ENCODE data around the gene CLINT1. TPM values are rescaled to one million over a fixed set of nuclear protein-coding genes. Genes with fewer than 3 reads are reported as not detected.
"Not testable (repeated sequence)": the region's sequence is repeated elsewhere in the genome, so short reads cannot be mapped to it uniquely, and the experiment has no call there.

Gene CLINT1
- total and polyA plus RNA-seq, 5 donors, result 27.0 to 77.0 (median 59.1) TPM

GRCh38 chr5:157864067-157864466 lies 5.1 kb upstream of the CLINT1 start:
- no peaks in the 10 kb centered on the region for H3K4me1 ChIP-seq (ENCODE audit: control insufficient read depth, insufficient read depth, low read length)
- ATAC-seq, result no peak
- no peaks in the 10 kb centered on the region for H3K27me3 ChIP-seq (ENCODE audit: control insufficient read depth, insufficient read depth)
- 59% methylated on average over 4 of the region's 4 CpGs for WGBS
- DNase-seq, result no peak
- H3K27ac ChIP-seq (ENCODE audit: low read length), result no peak overlapping the region
- H3K4me3 ChIP-seq (ENCODE audit: low read length), result no peak overlapping the region
- no peaks in the 10 kb centered on the region for H3K9me3 ChIP-seq (ENCODE audit: control insufficient read depth, low read length)
- intact Hi-C loops (cut with DNase I), result loop anchor here in 1 of 4 donors (5.0 kb wide), 1 partner anchor 83 kb away; no protein-coding TSS in a partner anchor

- DNase-seq, result no peak
- H3K4me3 ChIP-seq (ENCODE audit: low read length), result no peak overlapping the region
- H3K9me3 ChIP-seq (ENCODE audit: control insufficient read depth, low read length), result no peaks in the 10 kb centered on the region
- 74% methylated on average over 6 of the region's 6 CpGs for WGBS
- no peaks in the 10 kb centered on the region for H3K27me3 ChIP-seq (ENCODE audit: control insufficient read depth, insufficient read depth)
- no peak overlapping the region for H3K27ac ChIP-seq (ENCODE audit: low read length)
- no peak for ATAC-seq
- H3K4me1 ChIP-seq (ENCODE audit: control insufficient read depth, insufficient read depth, low read length), result no peaks in the 10 kb centered on the region
- intact Hi-C loops (cut with DNase I), result loop anchor here in 1 of 4 donors (5.0 kb wide), 1 partner anchor 85 kb away; no protein-coding TSS in a partner anchor
These were observed 3.4 kb upstream of the CLINT1 start for GRCh38 chr5:157862183-157862851.

GRCh38 chr5:157860898-157861890 lies 2.2 kb upstream of the CLINT1 start:
- no peak for DNase-seq
- Histone ChIP-seq H3K4me1 (ENCODE audit: control insufficient read depth, insufficient read depth, low read length) (no peaks in the 10 kb centered on the region), H3K4me3 (ENCODE audit: low read length) (no peak overlapping the region), H3K9me3 (ENCODE audit: control insufficient read depth, low read length) (no peaks in the 10 kb centered on the region), H3K27ac (ENCODE audit: low read length) (no peak overlapping the region), H3K27me3 (ENCODE audit: control insufficient read depth, insufficient read depth) (no peaks in the 10 kb centered on the region)
- intact Hi-C loops (cut with DNase I), result loop anchor here in 1 of 4 donors (5.0 kb wide), 1 partner anchor 86 kb away; no protein-coding TSS in a partner anchor
- no peak for ATAC-seq
- WGBS, result 82% methylated on average over 8 of the region's 8 CpGs

GRCh38 chr5:157859227-157859575 lies 256 bp upstream of the CLINT1 start:
- Histone ChIP-seq H3K27ac (ENCODE audit: low read length) (no peak overlapping the region), H3K4me3 (ENCODE audit: low read length) (peak overlapping the region; percentile 96), H3K4me1 (ENCODE audit: control insufficient read depth, insufficient read depth, low read length) (no peaks in the 10 kb centered on the region), H3K9me3 (ENCODE audit: control insufficient read depth, low read length) (no peaks in the 10 kb centered on the region), H3K27me3 (ENCODE audit: control insufficient read depth, insufficient read depth) (no peaks in the 10 kb centered on the region)
- ATAC-seq (no peak), DNase-seq (no peak)
- intact Hi-C loops (cut with DNase I), result loop anchor here in 1 of 4 donors (5.0 kb wide), 1 partner anchor 58 kb away; no protein-coding TSS in a partner anchor
- WGBS, result 35% methylated on average over 10 of the region's 10 CpGs

GRCh38 chr5:157857816-157858526 lies 974 bp downstream of the CLINT1 start:
- Histone ChIP-seq H3K9me3 (ENCODE audit: control insufficient read depth, low read length) (no peaks in the 10 kb centered on the region), H3K4me3 (ENCODE audit: low read length) (peak overlapping the region; percentile 96), H3K4me1 (ENCODE audit: control insufficient read depth, insufficient read depth, low read length) (peaks cover 1% of the 10 kb centered on the region), H3K27ac (ENCODE audit: low read length) (peak overlapping the region; percentile 83), H3K27me3 (ENCODE audit: control insufficient read depth, insufficient read depth) (no peaks in the 10 kb centered on the region)
- WGBS, result 4% methylated on average over 5 of the region's 5 CpGs
- no peak for DNase-seq
- peak; percentile 15 to 34 for ATAC-seq
- intact Hi-C loops (cut with DNase I), result loop anchor here in 1 of 4 donors (5.0 kb wide), 1 partner anchor 59 kb away; no protein-coding TSS in a partner anchor

- Histone ChIP-seq H3K27ac (ENCODE audit: low read length) (no peak overlapping the region), H3K4me3 (ENCODE audit: low read length) (no peak overlapping the region), H3K4me1 (ENCODE audit: control insufficient read depth, insufficient read depth, low read length) (peaks cover 3% of the 10 kb centered on the region), H3K27me3 (ENCODE audit: control insufficient read depth, insufficient read depth) (no peaks in the 10 kb centered on the region), H3K9me3 (ENCODE audit: control insufficient read depth, low read length) (no peaks in the 10 kb centered on the region)
- ATAC-seq (peak; percentile 57 to 73), DNase-seq (peak in 2 of 3 donors; percentile 53 to 76)
- WGBS, result 46% methylated on average over 10 of the region's 10 CpGs
- intact Hi-C loops (cut with DNase I), result loop anchor here in 1 of 4 donors (5.0 kb wide), 1 partner anchor 62 kb away; no protein-coding TSS in a partner anchor
These were observed 3.4 kb downstream of the CLINT1 start for GRCh38 chr5:157855404-157855994.

GRCh38 chr5:157853365-157853764 lies 5.6 kb downstream of the CLINT1 start:
- H3K27ac ChIP-seq (ENCODE audit: low read length); H3K9me3 ChIP-seq (ENCODE audit: control insufficient read depth, low read length); H3K4me3 ChIP-seq (ENCODE audit: low read length); DNase-seq; intact Hi-C loops (cut with DNase I); H3K4me1 ChIP-seq (ENCODE audit: control insufficient read depth, insufficient read depth, low read length); ATAC-seq; H3K27me3 ChIP-seq (ENCODE audit: control insufficient read depth, insufficient read depth): not testable (repeated sequence)
- WGBS, result 94% methylated on average over 9 of the region's 9 CpGs

GRCh38 chr5:157845914-157846598 lies 12.9 kb downstream of the CLINT1 start:
- H3K27me3 ChIP-seq (ENCODE audit: control insufficient read depth, insufficient read depth), result no peaks in the 10 kb centered on the region
- over 99% methylated on average over 3 of the region's 3 CpGs for WGBS
- no peak overlapping the region for H3K4me3 ChIP-seq (ENCODE audit: low read length)
- H3K4me1 ChIP-seq (ENCODE audit: control insufficient read depth, insufficient read depth, low read length), result no peaks in the 10 kb centered on the region
- no peak for DNase-seq
- no peak for ATAC-seq
- intact Hi-C loops (cut with DNase I), result no loop called here
- no peaks in the 10 kb centered on the region for H3K9me3 ChIP-seq (ENCODE audit: control insufficient read depth, low read length)
- H3K27ac ChIP-seq (ENCODE audit: low read length), result no peak overlapping the region

GRCh38 chr5:157842787-157843186 lies 16.2 kb downstream of the CLINT1 start:
- no peaks in the 10 kb centered on the region for H3K27me3 ChIP-seq (ENCODE audit: control insufficient read depth, insufficient read depth)
- H3K9me3 ChIP-seq (ENCODE audit: control insufficient read depth, low read length), result no peaks in the 10 kb centered on the region
- no peak overlapping the region for H3K27ac ChIP-seq (ENCODE audit: low read length)
- ATAC-seq (no peak), DNase-seq (no peak)
- no peaks in the 10 kb centered on the region for H3K4me1 ChIP-seq (ENCODE audit: control insufficient read depth, insufficient read depth, low read length)
- no peak overlapping the region for H3K4me3 ChIP-seq (ENCODE audit: low read length)
- WGBS, result 92% methylated on average over 4 of the region's 4 CpGs
- intact Hi-C loops (cut with DNase I), result no loop called here

- 87% methylated on average over 5 of the region's 5 CpGs for WGBS
- DNase-seq (no peak), ATAC-seq (no peak)
- intact Hi-C loops (cut with DNase I), result no loop called here
- Histone ChIP-seq H3K9me3 (ENCODE audit: control insufficient read depth, low read length) (no peaks in the 10 kb centered on the region), H3K4me1 (ENCODE audit: control insufficient read depth, insufficient read depth, low read length) (no peaks in the 10 kb centered on the region), H3K4me3 (ENCODE audit: low read length) (no peak overlapping the region), H3K27me3 (ENCODE audit: control insufficient read depth, insufficient read depth) (no peaks in the 10 kb centered on the region), H3K27ac (ENCODE audit: low read length) (no peak overlapping the region)
These were observed 16.8 kb downstream of the CLINT1 start for GRCh38 chr5:157842185-157842584.

All from right cardiac atrium (tissue), 5 donors.